CMK (cell line): ENCODE data around the gene KRTAP5-8.
"Not testable (repeated sequence)": the region's sequence is repeated elsewhere in the genome, so short reads cannot be mapped to it uniquely, and the experiment has no call there.

ENCODE experiments used
- DNase-seq: peaks from one replicate; pipeline ENCODE4 v3.0.0-alpha.2; 2010; ENCODE audit warnings: low read depth

KRTAP5-8 gene, protein sequence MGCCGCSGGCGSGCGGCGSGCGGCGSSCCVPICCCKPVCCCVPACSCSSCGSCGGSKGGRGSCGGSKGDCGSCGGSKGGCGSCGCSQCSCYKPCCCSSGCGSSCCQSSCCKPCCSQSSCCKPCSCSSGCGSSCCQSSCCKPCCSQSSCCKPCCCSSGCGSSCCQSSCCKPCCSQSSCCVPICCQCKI

DNA sequence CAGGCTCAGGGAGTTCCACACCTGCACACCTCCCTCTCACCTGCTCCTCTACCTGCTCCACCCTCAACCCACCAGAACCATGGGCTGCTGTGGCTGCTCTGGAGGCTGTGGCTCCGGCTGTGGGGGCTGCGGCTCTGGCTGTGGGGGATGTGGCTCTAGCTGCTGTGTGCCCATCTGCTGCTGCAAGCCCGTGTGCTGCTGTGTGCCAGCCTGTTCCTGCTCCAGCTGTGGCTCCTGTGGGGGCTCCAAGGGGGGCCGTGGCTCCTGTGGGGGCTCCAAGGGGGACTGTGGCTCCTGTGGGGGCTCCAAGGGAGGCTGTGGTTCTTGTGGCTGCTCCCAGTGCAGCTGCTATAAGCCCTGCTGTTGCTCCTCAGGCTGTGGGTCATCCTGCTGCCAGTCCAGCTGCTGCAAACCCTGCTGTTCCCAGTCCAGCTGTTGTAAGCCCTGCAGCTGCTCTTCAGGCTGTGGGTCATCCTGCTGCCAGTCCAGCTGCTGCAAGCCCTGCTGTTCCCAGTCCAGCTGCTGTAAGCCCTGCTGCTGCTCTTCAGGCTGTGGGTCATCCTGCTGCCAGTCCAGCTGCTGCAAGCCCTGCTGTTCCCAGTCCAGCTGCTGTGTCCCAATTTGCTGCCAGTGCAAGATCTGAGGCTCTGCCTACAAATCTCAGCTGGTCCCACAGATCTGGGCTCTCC lies at the start of gene KRTAP5-8:
KRTAP5-8 (plus strand) TSS at position 49 of the 689 bp plus-strand sequence; CDS start at position 80, 31 bp downstream.
- DNase-seq: not testable (repeated sequence)

DNA sequence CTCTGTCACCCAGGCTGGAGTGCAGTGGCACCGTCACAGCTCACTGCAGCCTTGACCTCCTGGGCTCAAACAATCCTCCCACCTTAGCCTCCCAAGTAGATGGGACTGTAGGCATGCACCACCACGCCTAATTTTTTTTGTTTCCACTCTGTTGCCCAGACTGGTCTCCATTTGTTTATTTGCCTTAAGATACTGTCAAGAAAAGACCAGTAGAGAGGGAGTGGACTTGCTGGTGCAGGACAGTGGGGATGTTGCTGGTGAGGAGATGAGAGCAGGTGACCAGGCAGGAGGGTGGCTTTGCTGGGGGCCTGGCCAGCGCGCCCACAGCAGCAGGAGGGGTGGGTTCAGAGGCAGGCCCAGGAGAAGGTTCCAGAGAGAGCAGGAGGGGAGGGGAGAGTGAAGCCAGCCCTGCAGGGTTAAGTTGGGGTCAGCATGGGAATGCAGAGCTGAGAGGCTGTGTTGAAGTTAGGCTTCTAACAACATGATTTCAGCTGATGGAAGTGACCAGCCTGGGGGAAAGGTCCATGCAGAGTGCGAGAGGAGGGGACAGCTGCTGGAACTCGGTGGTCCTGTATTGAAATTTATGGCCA lies 49.0 kb upstream of the KRTAP5-8 start:
- no peak for DNase-seq

DNA sequence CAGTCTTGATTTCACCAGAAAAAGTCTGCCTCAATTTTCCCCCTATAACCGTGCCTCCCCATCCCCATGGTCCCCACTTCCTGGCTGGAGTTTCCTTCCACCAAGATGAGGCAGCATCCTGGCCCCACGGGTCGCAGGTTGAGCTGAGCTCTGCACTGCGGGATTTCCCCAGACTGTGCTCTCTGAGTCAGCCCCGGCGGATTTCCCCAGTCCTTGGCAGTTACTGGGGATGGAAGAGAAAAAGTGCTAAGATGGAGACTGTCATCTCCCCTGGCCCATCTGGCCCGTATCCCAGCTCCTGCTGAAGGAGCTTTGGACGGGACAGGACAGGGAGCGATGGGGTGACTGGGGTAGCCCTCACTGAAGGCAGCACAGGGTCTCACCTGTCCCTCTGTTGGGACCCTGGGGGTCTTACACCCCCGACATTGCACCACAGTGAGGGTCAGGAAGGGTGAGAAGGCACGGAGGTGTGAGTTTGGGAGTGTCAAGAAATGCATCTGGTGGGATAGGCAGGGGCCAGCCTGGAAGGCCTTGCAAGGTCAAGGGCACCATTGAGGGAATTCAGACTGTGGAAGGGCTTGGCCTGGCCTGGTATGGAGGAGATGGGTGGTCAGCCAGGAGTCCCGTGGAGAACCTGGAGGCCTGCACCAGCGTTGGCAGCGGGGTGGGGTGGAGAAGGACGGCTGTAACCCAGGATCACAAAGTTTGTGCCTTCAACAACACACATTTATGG lies 48.3 kb upstream of the KRTAP5-8 start:
- DNase-seq: no peak

DNA sequence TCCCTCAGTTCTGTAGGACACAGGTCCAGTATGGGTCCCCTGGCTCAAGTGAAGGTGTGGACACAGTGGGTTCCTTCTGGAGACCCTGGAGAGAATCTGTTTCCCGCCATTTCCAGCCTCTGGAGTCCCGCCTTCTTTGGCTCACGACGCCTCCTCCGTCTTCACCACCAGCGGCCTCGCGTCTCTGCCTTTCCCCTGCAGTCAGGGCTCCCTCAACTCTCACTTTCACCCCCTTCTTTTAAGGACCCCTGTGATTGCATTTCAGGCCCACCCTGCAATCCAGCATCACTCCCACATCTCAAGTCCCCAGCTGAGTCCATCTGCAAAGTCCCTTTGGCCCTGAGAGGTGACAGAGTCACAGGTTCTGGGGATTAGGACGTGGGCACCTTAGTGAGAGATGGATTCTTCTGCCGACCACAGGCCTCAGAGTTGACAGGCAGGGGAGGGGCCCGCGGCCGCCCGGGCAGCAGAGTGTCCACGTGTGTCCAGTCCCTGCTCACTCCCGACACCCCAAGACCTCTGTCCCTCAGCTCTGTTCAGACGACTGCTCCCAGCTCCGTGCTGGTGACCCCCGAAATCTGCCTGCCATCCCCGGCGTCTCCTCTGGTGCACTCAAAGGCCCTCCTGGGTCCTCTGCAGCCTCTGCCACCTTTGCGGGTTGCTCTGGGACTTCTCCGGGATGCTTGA lies 47.6 kb upstream of the KRTAP5-8 start:
- DNase-seq: no peak

DNA sequence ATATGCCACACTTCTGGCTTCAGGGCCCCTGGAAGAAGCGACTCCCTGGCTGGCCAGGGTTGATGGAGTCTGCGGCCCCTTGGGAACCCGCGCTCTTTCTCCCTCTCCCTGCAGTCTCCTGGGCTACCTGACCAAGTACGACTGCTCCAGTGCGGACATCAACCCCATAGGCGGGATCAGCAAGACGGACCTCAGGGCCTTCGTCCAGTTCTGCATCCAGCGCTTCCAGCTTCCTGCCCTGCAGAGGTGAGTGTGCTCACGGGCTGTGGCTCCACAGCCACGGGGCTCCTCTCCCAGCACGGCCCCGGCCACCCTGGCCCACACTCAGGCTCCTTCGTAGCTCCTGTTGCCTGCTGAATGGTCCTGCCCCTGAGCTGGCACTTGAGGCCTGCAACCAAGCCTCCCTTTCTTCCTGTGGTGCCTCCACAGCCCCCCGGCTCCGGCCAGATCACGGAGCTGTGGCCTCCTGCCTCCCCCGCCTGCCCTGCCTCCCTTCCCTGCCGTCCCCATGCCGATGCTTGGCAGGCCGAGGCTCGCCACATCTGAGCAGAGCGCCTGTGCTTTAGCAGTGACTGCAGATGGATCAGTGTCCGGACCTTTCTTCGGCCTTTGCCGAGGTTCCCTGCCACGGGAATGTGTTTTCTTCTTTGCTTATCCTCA lies 47.0 kb upstream of the KRTAP5-8 start:
- no peak for DNase-seq

DNA sequence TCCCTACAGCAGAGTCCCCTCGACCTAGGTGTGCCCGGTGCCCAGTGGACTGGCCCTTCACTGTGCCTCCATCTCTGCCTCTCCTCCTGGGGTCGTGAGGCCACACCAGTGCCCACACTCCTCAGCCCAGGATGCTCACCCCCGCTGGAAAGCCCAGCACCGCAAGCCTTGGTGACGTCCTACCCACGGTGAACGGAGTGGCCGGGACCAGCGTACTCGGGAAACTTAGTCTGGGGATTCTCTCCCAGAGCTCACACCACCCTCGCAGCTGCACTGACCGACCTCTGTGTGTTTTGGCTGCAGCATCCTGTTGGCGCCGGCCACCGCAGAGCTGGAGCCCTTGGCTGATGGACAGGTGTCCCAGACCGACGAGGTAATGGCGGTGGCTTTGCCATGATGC lies 46.3 kb upstream of the KRTAP5-8 start:
- DNase-seq: no peak

DNA sequence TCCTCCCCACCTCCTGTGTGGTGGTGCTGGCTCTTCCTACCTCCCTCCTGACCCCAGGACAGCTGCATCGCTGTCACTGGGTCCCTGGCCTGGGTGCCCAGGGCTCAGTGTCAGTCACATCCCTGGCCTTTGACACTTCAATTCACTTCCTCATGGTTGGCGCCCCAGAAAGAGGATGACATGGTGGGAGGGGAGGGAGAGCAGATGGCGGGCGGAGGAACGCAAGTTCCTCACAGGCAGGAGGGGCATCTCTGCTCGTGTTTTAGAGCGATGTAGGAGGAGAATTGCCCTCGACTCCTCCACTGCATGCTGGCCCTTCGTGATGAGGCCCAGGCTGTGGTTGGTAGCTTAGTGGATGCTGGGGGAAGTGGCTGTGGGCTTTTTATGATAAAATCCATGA lies 45.9 kb upstream of the KRTAP5-8 start:
- no peak for DNase-seq

DNA sequence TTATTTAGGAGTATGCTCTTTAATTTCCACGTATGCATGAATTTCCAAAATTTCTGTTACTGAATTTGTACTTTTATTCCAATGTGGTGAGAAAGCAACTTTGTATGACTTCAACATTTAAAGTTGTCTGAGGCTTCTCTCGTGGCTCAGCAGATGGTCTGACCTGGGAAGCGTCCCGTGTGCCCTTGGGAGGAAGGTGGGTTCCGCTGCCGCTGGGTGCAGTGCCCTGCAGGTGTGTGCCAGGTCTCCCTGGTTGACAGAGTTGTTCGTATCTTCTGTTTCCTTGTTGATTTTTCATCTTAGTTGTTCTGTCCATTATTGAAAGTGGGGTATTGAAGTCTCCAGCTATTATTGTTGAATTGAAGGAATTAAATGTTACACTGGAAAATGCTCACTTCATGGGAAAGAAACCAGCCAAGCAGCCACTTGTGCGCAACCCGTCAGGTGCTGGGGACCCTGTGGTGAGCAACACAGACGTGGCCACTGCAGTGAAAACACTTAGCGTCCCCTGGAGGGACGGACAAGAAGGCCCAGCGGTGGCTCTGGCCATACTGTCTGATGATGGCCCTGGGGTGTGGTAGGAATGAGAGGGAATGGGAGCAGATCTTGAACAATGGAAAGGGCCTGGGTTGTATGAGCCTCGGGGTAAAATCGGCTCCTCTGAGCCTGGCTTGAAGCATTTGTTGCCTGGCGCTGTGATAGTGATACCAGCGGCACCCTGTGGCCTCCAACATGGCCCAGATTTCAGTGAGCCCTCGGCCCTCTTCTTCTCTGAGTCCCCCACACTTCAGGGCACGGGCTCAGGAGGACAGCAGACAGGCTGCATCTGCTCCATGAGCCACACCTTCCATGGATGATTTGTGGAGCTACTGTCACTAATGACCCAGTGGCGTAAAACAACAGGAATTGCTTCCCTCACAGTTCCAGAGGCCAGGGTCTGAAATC lies 42.3 kb upstream of the KRTAP5-8 start:
- no peak for DNase-seq

DNA sequence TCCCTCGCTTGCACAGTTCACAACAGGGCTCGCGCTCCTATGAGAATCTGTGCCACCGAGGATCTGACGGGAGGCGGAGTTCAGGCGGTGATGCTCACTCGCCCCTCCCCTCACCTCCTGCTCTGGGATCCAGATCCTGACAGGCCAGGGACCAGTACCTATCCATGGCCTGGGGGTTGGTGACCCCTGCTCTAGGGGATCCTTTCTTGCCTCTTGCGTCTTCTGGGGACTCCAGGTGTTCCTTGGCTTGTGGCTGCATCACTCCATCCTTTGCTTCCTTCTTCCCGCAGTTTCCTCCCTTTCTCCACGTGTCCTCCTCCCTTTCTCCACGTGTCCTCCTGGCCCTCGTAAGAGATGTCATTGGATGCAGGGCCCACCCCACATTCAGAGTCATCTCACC lies 41.4 kb upstream of the KRTAP5-8 start:
- DNase-seq: no peak

DNA sequence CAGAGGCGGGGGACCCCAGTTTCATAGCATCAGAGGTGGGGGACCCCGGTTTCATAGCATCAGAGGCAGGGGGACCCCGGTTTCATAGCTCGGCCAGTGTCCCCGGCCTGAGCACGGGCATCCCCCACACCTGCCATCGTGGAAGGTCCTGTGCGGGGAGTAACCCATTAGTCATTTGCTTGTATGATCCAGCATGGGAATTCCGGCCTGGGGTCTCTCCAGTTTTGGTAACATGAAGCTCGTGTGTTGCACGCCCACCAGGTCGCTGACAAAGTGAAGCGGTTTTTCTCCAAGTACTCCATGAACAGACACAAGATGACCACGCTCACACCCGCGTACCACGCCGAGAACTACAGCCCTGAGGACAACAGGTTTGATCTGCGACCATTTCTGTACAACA lies 39.7 kb upstream of the KRTAP5-8 start:
- no peak for DNase-seq

DNA sequence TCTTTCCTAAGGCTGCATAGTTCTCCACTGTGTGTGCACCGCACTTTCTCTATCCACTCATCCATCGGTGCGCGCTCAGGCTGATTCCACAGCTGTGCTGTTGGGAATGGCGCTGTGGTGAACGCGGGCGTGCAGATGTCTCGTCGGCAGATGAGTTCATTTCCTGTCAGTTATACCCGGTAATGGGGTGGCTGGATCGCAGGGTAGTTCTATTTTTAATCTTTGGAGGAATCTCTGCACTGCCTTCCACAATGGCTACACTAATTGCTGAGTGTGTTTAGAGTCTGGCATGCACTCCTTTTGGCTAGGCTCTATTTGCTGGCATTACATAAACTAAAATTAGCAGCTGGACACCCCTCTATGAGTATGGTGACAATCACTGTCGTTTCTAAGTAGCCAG lies 38.7 kb upstream of the KRTAP5-8 start:
- no peak for DNase-seq

DNA sequence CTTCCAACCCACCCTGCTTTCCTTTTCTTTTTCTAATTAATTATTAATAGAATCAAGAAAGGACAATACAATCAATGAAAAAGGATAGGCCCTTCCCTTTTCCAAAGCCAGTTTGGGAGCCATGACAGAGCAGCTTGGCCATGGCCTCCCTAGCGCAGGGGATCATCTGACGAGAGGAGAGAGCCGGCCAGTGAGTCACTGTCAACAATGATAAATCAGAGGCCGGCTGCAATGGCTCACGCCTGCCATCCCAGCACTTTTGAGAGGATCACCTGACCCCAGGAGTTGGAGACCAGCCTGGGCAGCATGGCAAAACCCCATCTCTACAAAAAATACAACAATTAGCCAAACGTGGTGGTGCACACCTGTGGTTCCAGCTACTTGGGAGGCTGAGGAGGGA lies 38.3 kb upstream of the KRTAP5-8 start:
- no peak for DNase-seq

DNA sequence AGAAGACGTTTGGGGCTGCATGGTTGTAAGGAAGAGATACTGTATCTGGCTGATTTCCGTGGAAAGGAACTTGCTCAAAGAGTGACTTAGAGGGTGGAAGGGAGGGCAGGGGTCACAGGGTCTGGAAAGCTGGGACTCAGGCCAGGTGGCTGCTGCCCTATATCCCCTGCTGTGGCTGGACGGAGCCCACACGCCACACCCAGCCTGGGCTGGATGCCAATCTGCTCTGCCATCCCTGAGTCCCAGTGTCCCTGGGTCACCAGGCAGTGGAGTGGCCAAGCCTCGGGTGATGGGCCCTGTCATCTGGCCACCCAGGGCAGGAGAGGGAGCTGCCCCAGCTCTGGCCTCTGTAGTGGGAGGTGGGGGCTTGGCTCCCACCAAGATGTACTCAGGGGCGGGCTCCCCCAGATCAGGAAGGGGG lies 37.2 kb upstream of the KRTAP5-8 start:
- DNase-seq: no peak

DNA sequence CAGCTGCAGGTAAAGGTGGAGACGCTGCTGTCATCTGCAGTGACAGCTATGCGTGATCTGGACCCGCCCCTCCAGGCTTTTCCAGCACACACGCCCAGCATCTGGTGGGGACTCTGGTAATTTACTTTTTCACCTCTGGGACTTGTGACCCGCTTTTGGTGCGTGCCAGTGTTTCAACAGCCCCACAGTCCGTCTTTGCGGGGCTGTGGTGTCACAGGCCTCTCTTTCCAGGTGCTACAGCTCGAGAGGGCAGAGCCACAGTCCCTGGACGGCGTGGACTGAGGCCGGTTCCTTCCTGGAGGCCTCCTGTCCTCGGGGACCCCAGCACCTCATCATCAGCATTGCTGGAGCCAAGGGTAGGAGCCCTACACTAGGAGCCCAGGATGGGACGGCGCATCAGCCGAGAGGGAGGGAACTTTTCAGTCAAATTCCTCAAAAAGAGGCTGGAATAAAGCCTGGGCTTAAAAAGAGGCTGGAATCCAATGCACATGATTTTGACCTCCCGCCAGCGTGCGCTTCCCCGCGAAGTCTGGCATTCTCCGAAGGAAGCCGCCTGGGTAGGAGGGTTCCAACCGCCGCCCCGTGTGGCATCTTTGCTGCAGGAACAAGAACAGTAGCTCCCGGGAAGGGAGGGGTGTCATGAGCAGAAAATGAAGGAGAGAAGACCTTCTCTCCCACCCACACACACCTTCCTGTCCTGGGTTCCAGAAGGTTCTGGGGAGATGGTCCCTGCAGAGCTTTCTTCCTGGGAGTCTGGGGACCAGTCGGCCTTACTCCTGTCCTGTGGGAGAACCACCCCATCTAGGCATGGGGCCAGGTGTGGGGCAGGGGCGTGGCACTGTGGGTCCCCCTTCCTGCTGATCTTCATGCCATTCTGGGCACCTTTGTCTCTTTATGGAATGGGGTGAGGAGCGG lies 36.5 kb upstream of the KRTAP5-8 start:
- DNase-seq: no peak

DNA sequence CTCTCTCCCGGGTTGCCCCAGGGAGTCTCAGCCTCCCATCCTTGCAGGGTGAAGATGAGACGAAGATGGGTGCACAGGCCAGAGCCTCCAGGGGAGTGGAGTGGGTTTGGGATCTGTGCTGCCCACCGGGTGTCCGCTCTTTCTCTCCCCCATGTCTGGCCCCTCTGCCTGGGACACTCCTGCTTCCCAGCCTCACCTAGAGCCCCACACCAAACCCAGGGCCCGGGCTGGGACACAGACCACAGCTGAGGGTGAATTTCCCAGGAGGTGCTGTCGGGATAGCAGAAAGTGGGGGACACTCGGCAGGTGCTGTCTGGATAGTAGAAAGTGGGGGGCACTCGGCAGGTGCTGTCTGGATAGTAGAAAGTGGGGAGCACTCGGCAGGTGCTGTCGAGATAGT lies 35.8 kb upstream of the KRTAP5-8 start:
- DNase-seq: no peak

DNA sequence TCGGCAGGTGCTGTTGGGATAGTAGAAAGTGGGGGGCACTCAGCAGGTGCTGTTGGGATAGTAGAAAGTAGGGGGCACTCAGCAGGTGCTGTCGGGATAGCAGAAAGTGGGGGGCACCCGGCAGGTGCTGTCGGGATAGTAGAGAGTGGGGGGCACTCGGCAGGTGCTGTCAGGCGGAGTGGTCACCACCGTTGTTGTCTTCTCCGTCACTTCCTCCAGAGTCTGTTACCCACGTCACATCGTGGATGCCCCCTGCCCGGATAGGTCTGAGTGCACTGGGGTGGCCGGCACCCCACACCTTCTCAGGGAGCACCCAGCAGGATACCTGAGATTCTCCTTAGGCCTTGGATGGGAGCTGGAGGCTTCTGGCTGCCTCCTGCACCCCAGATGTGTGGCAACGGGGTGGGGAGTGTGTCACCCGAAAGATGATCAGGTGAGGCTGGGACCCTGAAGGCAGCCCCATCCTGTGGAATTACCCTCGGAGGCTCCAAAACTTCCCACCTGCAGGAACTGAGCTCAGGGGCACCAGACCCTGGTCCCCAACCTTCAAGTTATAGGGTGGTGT lies 34.9 kb upstream of the KRTAP5-8 start:
- DNase-seq: no peak

DNA sequence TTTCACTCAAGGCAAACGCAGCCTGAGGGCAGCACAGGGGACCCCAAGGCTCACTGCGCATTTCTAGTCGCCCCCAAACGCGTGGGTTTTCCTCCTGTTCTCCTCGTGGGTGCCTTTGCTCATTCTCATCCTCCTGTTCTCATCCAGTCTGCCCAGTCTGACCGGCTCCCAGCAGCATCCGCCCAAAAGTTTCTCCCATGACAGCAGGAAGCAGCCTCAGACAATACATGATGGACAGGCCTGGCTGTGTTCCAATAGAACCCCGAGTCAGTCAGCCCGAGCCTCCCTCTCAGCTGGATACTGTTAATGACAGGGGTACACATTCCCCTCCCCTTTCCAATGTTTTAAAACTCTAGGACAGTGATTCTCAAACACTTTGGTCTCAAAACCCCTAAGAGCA lies 33.3 kb upstream of the KRTAP5-8 start:
- no peak for DNase-seq

DNA sequence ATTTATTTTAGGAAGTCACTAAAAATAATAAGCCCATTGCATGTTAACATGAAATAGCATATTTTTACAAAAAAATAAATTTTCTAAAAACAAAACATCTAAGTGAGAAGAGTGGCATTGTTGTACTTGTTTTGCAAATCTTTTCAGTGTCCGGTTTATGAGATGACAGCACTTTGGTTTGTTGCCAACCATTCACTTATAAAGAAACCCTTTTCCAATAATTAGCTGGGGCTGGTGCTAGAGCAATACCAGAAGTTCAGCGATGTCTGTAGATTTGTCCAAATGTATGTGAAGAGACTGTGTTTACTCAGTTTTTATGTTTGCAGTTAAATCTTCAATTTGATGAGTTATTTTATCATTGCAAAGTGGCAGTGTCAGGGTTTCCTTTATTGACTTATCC lies 32.8 kb upstream of the KRTAP5-8 start:
- no peak for DNase-seq

DNA sequence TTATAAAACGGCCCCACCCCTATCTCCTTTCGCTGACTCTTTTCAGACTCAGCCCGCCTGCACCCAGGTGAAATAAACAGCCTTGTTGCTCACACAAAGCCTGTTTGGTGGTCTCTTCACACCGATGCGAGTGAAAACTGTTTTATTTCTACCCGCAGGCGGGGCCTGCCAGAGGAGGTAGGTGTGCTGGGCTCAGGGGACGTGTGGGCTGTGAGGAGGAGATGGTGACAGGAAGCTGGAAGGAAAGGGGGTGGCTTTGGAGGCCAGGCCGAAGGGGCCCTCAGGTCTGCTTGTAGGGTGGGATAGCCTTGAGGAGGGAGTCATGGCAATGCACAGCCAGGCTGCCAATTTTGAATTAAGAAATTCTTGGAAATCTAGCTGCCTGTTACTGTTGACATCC lies 32.0 kb upstream of the KRTAP5-8 start:
- no peak for DNase-seq
